K562 (cell line): ENCODE measurements around the gene PRPF18. TPM values are rescaled to one million over a fixed set of nuclear protein-coding genes. Genes with fewer than 3 reads are reported as not detected.
A peak's percentile ranks its signal among the peaks of the same experiment; 100 is the strongest.

Experiments used
- ATAC-seq: fragments of 200-7000 bp; cut with Tn5 transposase; 3 replicates; pipeline ENCODE4 v1.9.1; 2020; ENCODE audit warnings: moderate library complexity
- BruUV-seq: library from RNA; stranded (reverse); fragments of 400-500 nt; replicated peaks from 2 replicates; lab custom pipeline; 2021; lab: Mats Ljungman, UMichigan
- CTCF ChIA-PET: fragments of 300-600 bp; formaldehyde crosslinking; extraction: SDS; loops from one replicate; lab custom pipeline; 2021; ENCODE audit warnings: low intra/inter-chr PET ratio; lab: Yijun Ruan, JAX
- POLR2A ChIA-PET: fragments of 300-600, 350-650 bp; sonication (Branson Sonifier 250); formaldehyde crosslinking; extraction: SDS; loops from one replicate; lab custom pipeline; 2021; ENCODE audit warnings: antibody characterized with exemption, inconsistent platforms; lab: Yijun Ruan, JAX
- DNase-seq, 4 experiments: peaks; one replicate each; pipeline versions ENCODE4 v3.0.0 to v3.0.0-alpha.2; 2011 to 2018; ENCODE audit warnings: low spot score in 3 of 4, mixed read lengths in 3 of 4; ENCODE audit errors: extremely low read depth in 1 of 4
- FAIRE-seq: peaks from 2 replicates; lab custom pipeline; 2011; peaks lifted over from hg19 to GRCh38; lab: Jason Lieb, UNC
- H2AFZ ChIP-seq: 2 replicates; pipeline ENCODE4 v1.6.0; 2011; ENCODE audit warnings: low read depth, low read length, control low read depth, inconsistent platforms
- H3K27ac ChIP-seq: fragments of 200-600 bp; 3 replicates; pipeline ENCODE4 v1.8.0; 2011; ENCODE audit warnings: low read depth, mild to moderate bottlenecking, control low read depth, inconsistent platforms, low read length, moderate library complexity, mixed read lengths; ENCODE audit errors: extremely low read depth
- H3K27me3 ChIP-seq, 2 experiments: fragments of 300-600 bp in 1 of 2; 2 replicates in 1 of 2; 3 replicates in 1 of 2; pipeline versions ENCODE4 v1.6.0 to v1.8.0; 2011; ENCODE audit warnings: inconsistent platforms in 2 of 2, low read length in 2 of 2, mild to moderate bottlenecking in 1 of 2, mixed read lengths in 1 of 2, moderate library complexity in 1 of 2; ENCODE audit not compliant: control insufficient read depth in 2 of 2, insufficient read depth in 2 of 2
- H3K36me3 ChIP-seq: fragments of 300-600 bp; 3 replicates; pipeline ENCODE4 v1.8.0; 2011; ENCODE audit warnings: mild to moderate bottlenecking, low read length, inconsistent platforms; ENCODE audit not compliant: control insufficient read depth, insufficient read depth
- H3K4me1 ChIP-seq, 2 experiments: fragments of 200-600 bp in 1 of 2; replicated peaks in 1 of 2; 2 replicates in 1 of 2; 3 replicates in 1 of 2; pipeline versions ENCODE4 v1.5.1 to v1.8.0; 2011; ENCODE audit warnings: inconsistent platforms in 2 of 2, low read length in 2 of 2, mild to moderate bottlenecking in 1 of 2, mixed read lengths in 1 of 2, moderate library complexity in 1 of 2; ENCODE audit not compliant: control insufficient read depth in 2 of 2, insufficient read depth in 2 of 2
- H3K4me2 ChIP-seq: 2 replicates; pipeline ENCODE4 v1.6.1; 2011; ENCODE audit warnings: low read length, control low read depth, inconsistent platforms, mixed read lengths; ENCODE audit not compliant: insufficient read depth
- H3K4me3 ChIP-seq: fragments of 200-600 bp; sonication (generic), shearing (Covaris generic); 2 replicates; pipeline ENCODE4 v1.5.1; 2016; ENCODE audit warnings: control low read depth, inconsistent platforms
- H3K79me2 ChIP-seq: fragments of 200-600 bp; 3 replicates; pipeline ENCODE4 v1.8.0; 2011; ENCODE audit warnings: low read length, inconsistent platforms; ENCODE audit not compliant: control insufficient read depth, insufficient read depth
- H3K9ac ChIP-seq, 2 experiments: 2 replicates each; pipeline versions ENCODE4 v1.6.0 to v1.6.1; 2011; ENCODE audit warnings: low read depth in 2 of 2, low read length in 2 of 2, control low read depth in 1 of 2, inconsistent platforms in 1 of 2, mild to moderate bottlenecking in 1 of 2, mixed read lengths in 1 of 2; ENCODE audit not compliant: insufficient read depth in 1 of 2
- H3K9me1 ChIP-seq: one replicate; pipeline ENCODE4 v1.6.0; 2011; ENCODE audit warnings: inconsistent platforms, mild to moderate bottlenecking, low read length, moderate library complexity; ENCODE audit not compliant: control insufficient read depth, insufficient read depth
- H3K9me3 ChIP-seq: replicated peaks from 2 replicates; pipeline ENCODE4 v1.5.1; 2011; ENCODE audit warnings: low read depth, low read length, inconsistent platforms; ENCODE audit not compliant: control insufficient read depth, insufficient read depth
- H4K20me1 ChIP-seq: replicated peaks from 2 replicates; pipeline ENCODE4 v1.6.1; 2011; ENCODE audit warnings: low read length, inconsistent platforms, mixed read lengths; ENCODE audit not compliant: control insufficient read depth, insufficient read depth
- CBX3 ChIP-seq, 2 experiments: IDR thresholded peaks; 1 replicate in 1 of 2; 2 replicates in 1 of 2; pipeline ENCODE4 v1.6.1; 2012; ENCODE audit warnings: inconsistent platforms in 2 of 2, low read length in 2 of 2, borderline replicate concordance in 1 of 2, control low read depth in 1 of 2
- CEBPB ChIP-seq: fragments of 450-650 bp; IDR thresholded peaks from 2 replicates; pipeline ENCODE4 v1.6.1; 2016; ENCODE audit warnings: missing genetic modification characterization, missing compliant biosample characterization
- GATA2 ChIP-seq: sonication (generic); formaldehyde crosslinking; IDR thresholded peaks from 2 replicates; pipeline ENCODE4 v1.4.0; 2020; ENCODE audit warnings: mild to moderate bottlenecking, missing genetic modification reagents
- GTF2E2 ChIP-seq: fragments of 200-800 bp; sonication (Bioruptor generic); IDR thresholded peaks from 2 replicates; pipeline ENCODE4 v1.6.1; 2016; ENCODE audit warnings: missing genetic modification characterization, missing compliant biosample characterization
- HDAC2 ChIP-seq: fragments of 450-650 bp; IDR thresholded peaks from 2 replicates; pipeline ENCODE4 v1.6.1; 2016; ENCODE audit warnings: mild to moderate bottlenecking
- HDAC8 ChIP-seq: fragments of 450-650 bp; IDR thresholded peaks from 2 replicates; pipeline ENCODE4 v1.6.1; 2016; ENCODE audit warnings: mild to moderate bottlenecking, missing genetic modification characterization, moderate library complexity, missing compliant biosample characterization
- MED1 ChIP-seq: sonication (generic); formaldehyde crosslinking; IDR thresholded peaks from 2 replicates; pipeline ENCODE4 v1.8.1; 2023; ENCODE audit warnings: missing genetic modification reagents, borderline replicate concordance
- TCF7L2 ChIP-seq: fragments of 150-350 bp; IDR thresholded peaks from 2 replicates; pipeline ENCODE4 v1.6.1; 2016; ENCODE audit warnings: low read depth, mild to moderate bottlenecking, low read length, moderate library complexity
- TRIM28 ChIP-seq: fragments of 450-650 bp; IDR thresholded peaks from 2 replicates; pipeline ENCODE4 v1.6.1; 2017
- ZNF174 ChIP-seq: fragments of 250-450 bp; sonication (Bioruptor Pico); IDR thresholded peaks from 2 replicates; pipeline ENCODE4 v1.4.0; 2020; ENCODE audit warnings: mild to moderate bottlenecking
- ZNF3 ChIP-seq: fragments of 250-450 bp; sonication (Bioruptor Pico); IDR thresholded peaks from 2 replicates; pipeline ENCODE4 v1.5.0; 2021; ENCODE audit warnings: mild to moderate bottlenecking, moderate library complexity
- ZNF707 ChIP-seq: fragments of 250-450 bp; sonication (Bioruptor Pico); conservative IDR thresholded peaks from 2 replicates; pipeline ENCODE4 v1.8.0; 2022; ENCODE audit warnings: inconsistent platforms, mild to moderate bottlenecking, moderate library complexity
- WGBS: fragments of 100-300 bp; shearing (Covaris generic); methylation state at CpG from one replicate; pipeline ENCODE4 v1.1.6; 2016; ENCODE audit warnings: low coverage, mixed read lengths; ENCODE audit not compliant: insufficient coverage; ENCODE audit errors: missing lambda C conversion rate; 5-methylcytosine and 5-hydroxymethylcytosine counted together
- in situ Hi-C: fragments of 300-500 bp; cut with MboI; formaldehyde crosslinking; loops from 4 replicates; pipeline ENCODE4 v1.15.0; 2018; ENCODE audit warnings: inconsistent platforms, mixed read lengths
- intact Hi-C: fragments of 100-400 bp; cut with micrococcal nuclease; formaldehyde crosslinking; loops from 2 replicates; pipeline ENCODE4 v1.14.2; 2022
- polyA plus RNA-seq, 8 experiments: library from polyadenylated mRNA; depleted of rRNA in 4 of 8; stranded (reverse) in 5 of 8; unstranded in 3 of 8; fragments of >200 nt; fragmentation: Nextera tagmentation in 2 of 8; fragmentation: Illumina TruSeq in 1 of 8; extraction: Ambion mirVana in 2 of 8; extraction: Trizol in 1 of 8; gene quantifications; 2 replicates each; pipeline versions ENCODE4 v1.2.1 to v1.2.3, GENCODE V29; 2011 to 2014; ENCODE audit warnings: inconsistent platforms in 1 of 8, missing spikeins in 1 of 8
- total RNA-seq, 7 experiments: library from RNA; depleted of rRNA in 6 of 7; stranded (reverse); fragments of >200 nt in 6 of 7; fragmentation: Illumina TruSeq in 2 of 7; extraction: Trizol in 2 of 7; gene quantifications; 2 replicates each; pipeline versions ENCODE4 v1.2.1 to v1.2.3, GENCODE V29; 2011 to 2021; ENCODE audit warnings: low replicate concordance in 1 of 7
- TF ChIP-seq, protein P1 (sequence below): sonication (generic); IDR thresholded peaks from 2 replicates; pipeline ENCODE4 v1.6.1; 2016
- TF ChIP-seq, protein P2 (sequence below): fragments of 450-650 bp; IDR thresholded peaks from 2 replicates; pipeline ENCODE4 v1.6.1; 2018; ENCODE audit warnings: mild to moderate bottlenecking, low read depth; ENCODE audit not compliant: partially characterized antibody

The PRPF18 gene
- total and polyA plus RNA-seq, 9 of the 15 experiments (the other 6 are each of a cell fraction or from before 2014, with no cell fraction given), result 14.0 to 30.6 (median 23.1) TPM

DNA sequence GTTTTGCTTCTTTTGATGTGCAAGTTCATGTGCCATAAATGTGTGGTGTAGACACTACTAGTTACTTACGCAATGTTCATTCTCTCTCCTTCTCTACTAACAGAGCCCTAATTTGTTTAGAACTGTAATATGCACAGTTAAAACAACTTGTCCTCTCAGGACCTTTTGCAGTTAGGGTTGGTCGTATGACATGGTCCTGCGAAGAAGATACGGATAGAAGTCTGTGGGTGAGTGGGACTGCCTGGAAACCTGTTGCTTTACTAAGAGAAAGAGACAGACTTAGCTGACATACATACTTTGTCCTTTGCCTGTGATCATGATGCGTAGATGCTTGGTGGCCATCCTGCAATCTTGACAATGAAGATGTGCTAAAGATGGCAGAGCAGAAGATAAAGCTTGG is 51.1 kb downstream of the PRPF18 start:
- Histone ChIP-seq H3K79me2 (no peaks in the 10 kb centered on the region), H3K27me3 (no peaks in the 10 kb centered on the region), H3K9me3 (peaks cover 3% of the 10 kb centered on the region), H4K20me1 (no peaks in the 10 kb centered on the region), H3K4me1 (no peaks in the 10 kb centered on the region), H3K4me3 (no peak overlapping the region), H3K4me2 (no peak overlapping the region), H3K9me1 (no peaks in the 10 kb centered on the region), H3K9ac (no peak overlapping the region), H3K36me3 (no peaks in the 10 kb centered on the region; the same call in 1 of the 3 replicates), H3K27ac (no peak overlapping the region), H2AFZ (no peak overlapping the region)
- no peak for TF ChIP-seq HDAC8 (tag)
- TF ChIP-seq, protein P1, sequence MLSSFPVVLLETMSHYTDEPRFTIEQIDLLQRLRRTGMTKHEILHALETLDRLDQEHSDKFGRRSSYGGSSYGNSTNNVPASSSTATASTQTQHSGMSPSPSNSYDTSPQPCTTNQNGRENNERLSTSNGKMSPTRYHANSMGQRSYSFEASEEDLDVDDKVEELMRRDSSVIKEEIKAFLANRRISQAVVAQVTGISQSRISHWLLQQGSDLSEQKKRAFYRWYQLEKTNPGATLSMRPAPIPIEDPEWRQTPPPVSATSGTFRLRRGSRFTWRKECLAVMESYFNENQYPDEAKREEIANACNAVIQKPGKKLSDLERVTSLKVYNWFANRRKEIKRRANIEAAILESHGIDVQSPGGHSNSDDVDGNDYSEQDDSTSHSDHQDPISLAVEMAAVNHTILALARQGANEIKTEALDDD, result no peak
- TF ChIP-seq GATA2 (CRISPR knock-in tag), result no peak
- peak; percentile 24; the same call in 1 of the 2 replicates for TF ChIP-seq CEBPB (tag)
- TF ChIP-seq ZNF174 (CRISPR knock-in tag), result no peak
- ChIA-PET POLR2A (interaction anchor here (0.6 to 1.1 kb wide), 2 partner anchors 9 to 225 kb away, joined by 3 read pairs; no protein-coding TSS in a partner anchor), CTCF (no interaction called here)
- DNase-seq (no peak), FAIRE-seq (no peak), ATAC-seq (no peak)
- no TSS peak for BruUV-seq
- intact Hi-C loops, result no loop called here
- WGBS, result 91% methylated on average over 5 of the region's 5 CpGs
- in situ Hi-C loops, result no loop called here

DNA sequence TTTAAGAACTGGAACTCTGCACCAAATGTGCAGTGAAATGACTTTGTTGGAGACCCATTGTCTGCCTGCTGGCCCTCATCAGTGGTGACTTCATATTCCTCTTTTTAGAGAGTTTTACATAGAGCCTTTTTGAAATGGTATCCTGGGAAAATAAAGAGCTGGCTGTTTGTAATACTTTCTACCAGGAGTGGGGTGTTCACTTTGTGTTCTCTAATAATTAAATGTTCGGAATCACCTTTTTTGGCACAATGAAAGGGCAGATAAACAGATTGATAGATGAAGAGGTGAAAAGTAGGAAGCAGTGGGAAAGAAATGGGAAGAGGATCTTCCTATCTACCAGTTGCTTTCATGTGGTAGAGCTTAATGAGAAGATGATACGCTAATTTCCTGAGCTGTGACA is 55.5 kb downstream of the PRPF18 start:
- no peak for DNase-seq
- POLR2A ChIA-PET, result no interaction called here
- Histone ChIP-seq H3K9me1 (no peaks in the 10 kb centered on the region), H2AFZ (no peak overlapping the region), H3K4me2 (no peak overlapping the region), H3K27me3 (no peaks in the 10 kb centered on the region), H3K9ac (no peak overlapping the region), H3K27ac (no peak overlapping the region), H3K4me1 (no peaks in the 10 kb centered on the region), H3K9me3 (peaks cover 3% of the 10 kb centered on the region), H4K20me1 (no peaks in the 10 kb centered on the region), H3K79me2 (no peaks in the 10 kb centered on the region), H3K36me3 (peaks cover 7% of the 10 kb centered on the region; the same call in 2 of the 3 replicates), H3K4me3 (no peak overlapping the region)
- no TSS peak for BruUV-seq
- WGBS, result 100% methylated on average over 2 of the region's 2 CpGs
- CTCF ChIA-PET, result no interaction called here
- ATAC-seq, result no peak
- in situ Hi-C loops, result no loop called here
- peak in 1 of 2 experiments; percentile 43; a peak in 1 of 3 replicates for TF ChIP-seq CBX3 (IDR thresholded peaks at IDR 0.05; ENCODE audit: borderline replicate concordance in 1 of 2, low read length in 2 of 2)
- no peak for TF ChIP-seq TCF7L2
- TF ChIP-seq, protein P2, sequence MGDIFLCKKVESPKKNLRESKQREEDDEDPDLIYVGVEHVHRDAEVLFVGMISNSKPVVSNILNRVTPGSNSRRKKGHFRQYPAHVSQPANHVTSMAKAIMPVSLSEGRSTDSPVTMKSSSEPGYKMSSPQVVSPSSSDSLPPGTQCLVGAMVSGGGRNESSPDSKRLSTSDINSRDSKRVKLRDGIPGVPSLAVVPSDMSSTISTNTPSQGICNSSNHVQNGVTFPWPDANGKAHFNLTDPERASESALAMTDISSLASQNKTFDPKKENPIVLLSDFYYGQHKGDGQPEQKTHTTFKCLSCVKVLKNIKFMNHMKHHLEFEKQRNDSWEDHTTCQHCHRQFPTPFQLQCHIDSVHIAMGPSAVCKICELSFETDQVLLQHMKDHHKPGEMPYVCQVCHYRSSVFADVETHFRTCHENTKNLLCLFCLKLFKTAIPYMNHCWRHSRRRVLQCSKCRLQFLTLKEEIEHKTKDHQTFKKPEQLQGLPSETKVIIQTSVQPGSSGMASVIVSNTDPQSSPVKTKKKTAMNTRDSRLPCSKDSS, result peak; percentile 16
- no peak for TF ChIP-seq ZNF3
- no peak for TF ChIP-seq MED1 (CRISPR knock-in tag)
- TF ChIP-seq TRIM28, result 0 out of 2 replicates have a peak, but pooled peaks have one; percentile 39
- no peak for TF ChIP-seq GTF2E2
- TF ChIP-seq ZNF707, result peak; percentile 93
- TF ChIP-seq HDAC2, result no peak
- intact Hi-C loops, result no loop called here
- no peak for FAIRE-seq
